Gastroesophageal sphincter (tissue), 4 donors: Measurements from ENCODE around the gene BTK. TPM values are rescaled to one million over a fixed set of nuclear protein-coding genes. Genes with fewer than 3 reads are reported as not detected.
A peak's percentile ranks its signal among the peaks of the same experiment; 100 is the strongest.

Experiments used
- ATAC-seq: fragments of 150-250 bp; one replicate; pipeline ENCODE4 v1.9.1; 2016; ENCODE audit warnings: mild to moderate bottlenecking, moderate library complexity
- H3K27ac ChIP-seq, 4 donors: fragments of 200-600 bp; sonication (generic) in 3 of 4; 1 replicate in 3 of 4; 2 replicates in 1 of 4; pipeline ENCODE4 v1.5.1; 2016 to 2019
- H3K27me3 ChIP-seq: fragments of 200-600 bp; sonication (generic); one replicate; pipeline ENCODE4 v1.5.1; 2019
- H3K36me3 ChIP-seq, 2 donors: fragments of 200-600 bp; sonication (generic); one replicate each; pipeline ENCODE4 v1.5.1; 2019; ENCODE audit warnings: control low read depth in 1 of 2
- H3K4me1 ChIP-seq, 3 donors: fragments of 200-600 bp; sonication (generic); 1 replicate in 2 of 3; 2 replicates in 1 of 3; pipeline ENCODE4 v1.5.1; 2016 to 2019; ENCODE audit warnings: control low read depth in 2 of 3
- H3K4me3 ChIP-seq, 2 donors: fragments of 200-600 bp; sonication (generic); one replicate each; pipeline ENCODE4 v1.5.1; 2019; ENCODE audit warnings: mild to moderate bottlenecking in 1 of 2, moderate library complexity in 1 of 2
- H3K9me3 ChIP-seq, 3 donors: fragments of 200-600 bp; sonication (generic); one replicate each; pipeline ENCODE4 v1.5.1; 2017 to 2019; ENCODE audit warnings: control low read depth in 2 of 3
- EP300 ChIP-seq: sonication (generic); formaldehyde crosslinking; IDR thresholded peaks from one replicate; pipeline ENCODE4 v1.6.1; 2017; ENCODE audit warnings: antibody characterized with exemption, mild to moderate bottlenecking
- POLR2A ChIP-seq, 2 donors: fragments of 450-650 bp; IDR thresholded peaks; one replicate each; pipeline ENCODE4 v1.6.1; 2017; ENCODE audit warnings: antibody characterized with exemption in 2 of 2, mild to moderate bottlenecking in 2 of 2, moderate library complexity in 1 of 2
- POLR2AphosphoS5 ChIP-seq: sonication (generic); formaldehyde crosslinking; IDR thresholded peaks from one replicate; pipeline ENCODE4 v1.6.1; 2017; ENCODE audit warnings: antibody characterized with exemption
- WGBS, 2 donors: methylation state at CpG; one replicate each; pipeline ENCODE4 v1.1.5; 2018; ENCODE audit warnings: low coverage in 1 of 2; 5-methylcytosine and 5-hydroxymethylcytosine counted together
- total RNA-seq, 4 donors: library from RNA; depleted of rRNA; stranded (reverse); fragments of >200 nt; gene quantifications; one replicate each; pipeline ENCODE4 v1.1.0, GENCODE V29; 2016
- TF ChIP-seq, protein P1 (sequence below), 4 experiments: fragments of 200-600 bp in 2 of 4; fragments of 450-650 bp in 2 of 4; sonication (generic) in 1 of 4; IDR thresholded peaks; one replicate each; pipeline ENCODE4 v1.5.1; 2017 to 2019; ENCODE audit warnings: antibody characterized with exemption in 4 of 4, mild to moderate bottlenecking in 2 of 4, moderate library complexity in 2 of 4

The BTK gene
- total RNA-seq, 4 donors from 2014 or later = 2.2 to 14.8 (median 4.5) TPM

DNA sequence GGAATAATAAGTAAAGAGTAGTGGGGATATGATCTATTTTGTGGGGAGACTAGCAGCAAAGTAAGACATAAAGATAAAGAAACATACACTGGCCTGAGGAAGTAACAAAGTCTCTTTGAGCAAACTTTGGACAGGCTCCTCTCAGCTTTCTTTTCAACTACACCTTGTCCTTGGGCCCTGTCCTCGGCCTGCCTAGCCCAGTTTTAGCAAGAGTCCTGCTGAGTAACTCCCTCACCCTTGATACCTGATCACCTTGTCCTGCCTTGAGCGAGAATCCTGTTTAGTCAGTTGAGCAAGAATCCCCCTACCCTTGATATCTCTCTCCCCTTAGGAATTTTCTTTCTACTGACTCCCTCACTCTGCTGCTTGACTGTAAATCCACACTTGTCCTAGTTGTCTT lies 33.5 kb upstream of the BTK start:
- H3K36me3 ChIP-seq = peaks cover 0 to 21% of the 10 kb centered on the region in 2 donors
- no peaks in the 10 kb centered on the region for H3K9me3 ChIP-seq
- no peak for TF ChIP-seq POLR2AphosphoS5
- TF ChIP-seq POLR2A (IDR thresholded peaks at IDR 0.05) = no peak
- no peak for TF ChIP-seq EP300
- TF ChIP-seq, protein P1, sequence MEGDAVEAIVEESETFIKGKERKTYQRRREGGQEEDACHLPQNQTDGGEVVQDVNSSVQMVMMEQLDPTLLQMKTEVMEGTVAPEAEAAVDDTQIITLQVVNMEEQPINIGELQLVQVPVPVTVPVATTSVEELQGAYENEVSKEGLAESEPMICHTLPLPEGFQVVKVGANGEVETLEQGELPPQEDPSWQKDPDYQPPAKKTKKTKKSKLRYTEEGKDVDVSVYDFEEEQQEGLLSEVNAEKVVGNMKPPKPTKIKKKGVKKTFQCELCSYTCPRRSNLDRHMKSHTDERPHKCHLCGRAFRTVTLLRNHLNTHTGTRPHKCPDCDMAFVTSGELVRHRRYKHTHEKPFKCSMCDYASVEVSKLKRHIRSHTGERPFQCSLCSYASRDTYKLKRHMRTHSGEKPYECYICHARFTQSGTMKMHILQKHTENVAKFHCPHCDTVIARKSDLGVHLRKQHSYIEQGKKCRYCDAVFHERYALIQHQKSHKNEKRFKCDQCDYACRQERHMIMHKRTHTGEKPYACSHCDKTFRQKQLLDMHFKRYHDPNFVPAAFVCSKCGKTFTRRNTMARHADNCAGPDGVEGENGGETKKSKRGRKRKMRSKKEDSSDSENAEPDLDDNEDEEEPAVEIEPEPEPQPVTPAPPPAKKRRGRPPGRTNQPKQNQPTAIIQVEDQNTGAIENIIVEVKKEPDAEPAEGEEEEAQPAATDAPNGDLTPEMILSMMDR (IDR thresholded peaks at IDR 0.05) = no peak
- H3K27ac ChIP-seq = peak overlapping the region in 2 of 4 donors; percentile 90 to 93
- 41 to 83% methylated on average over 2 of the region's 2 CpGs for WGBS, 2 donors
- H3K4me1 ChIP-seq = peaks cover 0 to 49% (median 0%) of the 10 kb centered on the region in 3 donors
- H3K4me3 ChIP-seq = no peak overlapping the region
- ATAC-seq = no peak
- H3K27me3 ChIP-seq = no peaks in the 10 kb centered on the region

DNA sequence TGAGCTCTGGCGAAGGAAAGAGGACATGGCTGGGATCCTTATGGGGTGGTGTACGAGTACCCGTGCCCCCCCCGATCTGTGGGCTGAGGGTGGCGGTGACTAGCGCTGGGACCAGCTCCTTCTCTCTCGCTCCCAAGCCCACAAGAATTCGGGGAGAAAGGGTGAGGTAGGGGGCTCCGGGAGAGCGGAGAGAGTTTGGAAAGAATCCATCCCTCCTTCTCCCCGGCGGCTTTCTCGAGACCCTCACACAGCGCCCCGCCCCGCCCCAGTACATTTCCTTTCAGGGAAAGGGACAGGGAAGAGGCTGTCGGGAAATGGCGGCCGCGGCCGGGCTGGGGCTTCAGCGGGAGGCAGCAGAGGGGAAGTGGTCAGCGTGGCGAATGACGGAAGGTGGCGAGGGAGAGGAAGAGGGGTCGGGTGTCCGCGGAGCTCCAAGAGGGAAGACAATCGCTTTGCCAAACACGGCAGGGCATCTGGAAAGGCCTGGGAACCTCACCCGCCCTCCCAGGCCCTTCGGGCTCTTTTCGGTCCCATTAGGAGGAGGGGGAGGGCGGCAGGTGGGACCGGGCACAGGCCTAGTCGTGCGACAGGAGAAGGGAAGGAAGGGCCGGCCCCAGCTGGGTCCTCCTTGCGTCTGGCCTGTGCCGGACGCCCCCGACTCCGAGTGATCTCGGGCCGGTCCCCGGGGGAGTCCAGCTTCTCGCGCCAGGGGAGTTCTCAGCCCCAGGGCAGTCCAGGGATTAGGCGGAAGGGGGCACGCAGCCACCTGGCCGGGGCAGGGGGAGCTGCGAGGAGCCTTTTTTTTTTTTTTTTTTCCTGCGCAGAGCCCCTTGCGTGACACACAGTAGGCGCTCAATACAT lies 32.2 kb upstream of the BTK start:
- H3K36me3 ChIP-seq = peaks cover 0 to 10% of the 10 kb centered on the region in 2 donors
- 0 to 14% methylated on average over 5 to 13 of the region's 56 CpGs for WGBS, 2 donors
- peak overlapping the region; percentile 65 to 98 for H3K4me3 ChIP-seq
- no peaks in the 10 kb centered on the region for H3K9me3 ChIP-seq
- peak; percentile 74 for ATAC-seq
- peaks cover 0 to 57% (median 0%) of the 10 kb centered on the region in 3 donors for H3K4me1 ChIP-seq
- H3K27me3 ChIP-seq = no peaks in the 10 kb centered on the region
- TF ChIP-seq, protein P1 (IDR thresholded peaks at IDR 0.05) = no peak
- peak in 1 of 2 donors; percentile 17 for TF ChIP-seq POLR2A (IDR thresholded peaks at IDR 0.05)
- peak overlapping the region; percentile 83 to 94 (median 92) for H3K27ac ChIP-seq

DNA sequence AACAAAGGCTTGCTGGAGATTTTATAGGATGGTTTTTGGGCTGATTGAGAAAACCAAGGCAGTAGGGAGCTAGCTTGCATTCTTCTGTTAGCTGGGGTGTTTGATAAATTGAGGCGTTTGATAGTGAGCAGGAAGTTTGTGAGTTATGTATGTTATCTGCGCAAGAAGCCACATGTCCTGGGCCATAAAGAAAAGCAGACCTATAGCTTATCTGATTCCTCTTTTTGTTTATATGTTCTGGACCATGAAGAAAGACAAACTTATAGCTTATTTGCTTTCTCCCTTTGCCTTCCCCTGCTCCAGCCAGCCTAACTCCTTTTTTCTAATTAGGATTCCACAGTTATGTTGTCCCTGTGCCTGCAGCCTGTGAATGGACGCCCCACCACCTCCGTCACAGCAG lies 31.2 kb upstream of the BTK start:
- Histone ChIP-seq H3K36me3 (peaks cover 0 to 12% of the 10 kb centered on the region in 2 donors), H3K4me3 (peak overlapping the region in 1 of 2 donors; percentile 65), H3K27ac (peak overlapping the region; percentile 83 to 94 (median 92)), H3K27me3 (no peaks in the 10 kb centered on the region), H3K9me3 (no peaks in the 10 kb centered on the region), H3K4me1 (peaks cover 0 to 67% (median 0%) of the 10 kb centered on the region in 3 donors)
- ATAC-seq = no peak
- 35 to 64% methylated on average over 2 to 4 of the region's 4 CpGs for WGBS, 2 donors
- TF ChIP-seq, protein P1 (IDR thresholded peaks at IDR 0.05) = no peak
- TF ChIP-seq POLR2AphosphoS5 = no peak
- TF ChIP-seq EP300 = no peak
- TF ChIP-seq POLR2A (IDR thresholded peaks at IDR 0.05) = no peak

- TF ChIP-seq EP300 = no peak
- TF ChIP-seq POLR2A (IDR thresholded peaks at IDR 0.05) = no peak
- no peak for TF ChIP-seq POLR2AphosphoS5
- Histone ChIP-seq H3K27me3 (no peaks in the 10 kb centered on the region), H3K4me1 (peaks cover 0 to 72% (median 0%) of the 10 kb centered on the region in 3 donors), H3K4me3 (no peak overlapping the region), H3K36me3 (peaks cover 0 to 15% of the 10 kb centered on the region in 2 donors), H3K9me3 (no peaks in the 10 kb centered on the region), H3K27ac (peak overlapping the region in 3 of 4 donors; percentile 90 to 94 (median 93))
- ATAC-seq = no peak
- 75 to 76% methylated on average over 2 to 3 of the region's 7 CpGs for WGBS, 2 donors
Observed at GRCh38 chrX:101416691-101417090, 30.7 kb upstream of the BTK start.

DNA sequence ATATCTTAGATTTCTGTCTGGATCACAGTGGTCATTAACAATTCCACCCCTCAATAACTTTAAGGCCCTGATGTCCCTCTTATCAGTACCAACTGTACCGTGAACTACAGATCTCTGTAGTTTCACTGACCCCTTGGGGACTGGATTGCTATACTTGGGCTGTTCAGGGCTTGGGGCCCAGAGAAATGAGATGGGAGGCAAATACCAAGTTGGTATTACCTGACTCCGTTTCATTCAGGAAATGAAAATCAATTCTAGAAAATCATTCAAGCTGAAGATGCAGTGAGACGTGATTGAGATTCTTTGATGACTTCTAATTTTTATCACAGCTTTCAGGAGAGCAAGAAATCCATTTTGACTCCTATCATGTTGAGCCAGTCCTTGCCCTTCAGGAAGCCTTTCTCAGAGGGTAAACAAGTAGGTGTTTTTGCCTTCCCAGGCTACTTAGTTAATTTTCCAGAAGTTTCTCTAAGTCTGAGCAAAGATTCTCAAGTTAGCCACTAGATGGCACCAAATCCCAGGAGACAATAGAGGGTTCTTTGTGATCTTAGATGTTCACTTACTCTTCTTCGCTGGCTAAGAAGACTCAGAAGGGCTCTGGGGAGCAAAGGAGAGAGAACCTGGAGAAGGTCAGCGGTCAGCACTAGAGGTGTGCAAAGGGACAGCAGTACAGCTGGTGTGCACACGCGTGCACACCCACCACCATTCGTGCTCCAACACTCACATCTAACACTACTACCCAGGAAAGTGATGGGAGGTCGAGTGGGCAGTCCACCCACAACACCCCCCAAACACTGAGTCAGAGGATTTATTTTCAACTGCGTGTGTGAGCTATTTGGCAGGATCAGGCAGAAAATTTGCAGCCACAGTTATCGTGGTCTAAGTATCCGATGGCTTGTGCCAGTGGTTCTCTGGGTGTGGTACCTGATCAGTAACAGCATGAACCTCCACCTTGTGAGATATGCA lies 29.5 kb upstream of the BTK start:
- peak; percentile 42 for ATAC-seq
- Histone ChIP-seq H3K36me3 (peaks cover 0 to 15% of the 10 kb centered on the region in 2 donors), H3K27me3 (no peaks in the 10 kb centered on the region), H3K27ac (peak overlapping the region in 3 of 4 donors; percentile 62 to 93 (median 74)), H3K9me3 (no peaks in the 10 kb centered on the region), H3K4me1 (peaks cover 0 to 81% (median 0%) of the 10 kb centered on the region in 3 donors), H3K4me3 (no peak overlapping the region)
- 31 to 37% methylated on average over 3 to 6 of the region's 12 CpGs for WGBS, 2 donors
- no peak for TF ChIP-seq EP300
- TF ChIP-seq, protein P1 (IDR thresholded peaks at IDR 0.05) = peak; percentile 54 to 84 (median 62)
- TF ChIP-seq POLR2AphosphoS5 = no peak
